Measurements from ENCODE around the gene TMEM203. TPM values are rescaled to one million over a fixed set of nuclear protein-coding genes. Genes with fewer than 3 reads are reported as not detected.

TMEM203 gene
- total and polyA plus RNA-seq, 10 of the 15 experiments (the other 5 are each of a cell fraction or from before 2014, with no cell fraction given) = 7.2 to 68.1 (median 33.8) TPM

DNA sequence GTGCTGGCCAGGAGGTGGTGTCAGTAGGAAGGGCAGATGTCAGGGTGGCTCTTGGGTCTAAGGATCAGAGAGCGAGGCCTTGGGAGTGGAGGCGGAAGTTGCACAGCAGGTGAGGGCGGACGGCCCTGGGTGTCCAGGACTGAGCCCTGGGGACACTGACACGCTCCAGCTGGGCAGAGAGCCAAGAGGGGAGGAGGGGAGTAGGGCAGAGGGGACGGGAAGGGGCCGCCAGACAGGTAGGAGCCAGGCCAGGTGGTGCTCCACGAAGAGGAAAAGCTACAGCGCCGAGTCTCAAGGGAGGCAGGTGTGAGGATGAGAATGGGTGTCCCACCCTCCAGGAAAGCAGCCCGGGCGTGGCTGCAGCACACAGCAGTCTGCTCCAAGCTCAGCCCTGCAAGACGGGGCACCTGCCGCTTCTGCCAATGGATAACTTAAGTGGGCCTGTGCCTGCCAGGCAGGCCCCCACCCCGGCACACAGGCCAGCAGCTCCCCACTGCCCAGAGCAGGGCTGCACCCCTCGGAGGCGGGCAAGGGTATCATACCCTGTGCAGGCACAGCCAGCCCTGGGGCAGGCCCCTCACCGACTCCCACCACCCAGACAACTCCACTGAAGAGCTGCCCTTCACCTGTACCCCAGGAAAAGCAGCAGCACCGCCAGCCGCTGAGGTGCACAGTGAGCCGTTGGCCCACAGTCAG lies 9.8 kb downstream of the TMEM203 start (continued):
- TF ChIP-seq E4F1 (IDR thresholded peaks at IDR 0.05; ENCODE audit: borderline replicate concordance, partially characterized antibody) = no peak
- TF ChIP-seq SUPT20H (IDR thresholded peaks at IDR 0.05; ENCODE audit: borderline replicate concordance, control insufficient read depth, low read depth, low read length) = no peak
- no peak for TF ChIP-seq CBX5 (IDR thresholded peaks at IDR 0.05; ENCODE audit: low read depth)
- TF ChIP-seq IRF3 (IDR thresholded peaks at IDR 0.05) = no peak

GRCh38 chr9:137194909-137195308 lies 10.5 kb downstream of the TMEM203 start:
- H4K20me1 ChIP-seq (ENCODE audit: control insufficient read depth, insufficient read depth) = peaks cover under 1% of the 10 kb centered on the region; the same call in 1 of the 2 replicates
- no peaks in the 10 kb centered on the region for H3K9me3 ChIP-seq (replicated peaks; ENCODE audit: control insufficient read depth, insufficient read depth, low read length)
- H3K4me2 ChIP-seq (ENCODE audit: control insufficient read depth, insufficient read depth) = 0 out of 2 replicates have a peak overlapping the region, but pooled peaks have one; percentile 3
- 91% methylated on average over 9 of the region's 10 CpGs for WGBS (ENCODE audit: insufficient coverage, insufficient replicate concordance, low lambda C conversion rate, missing lambda C conversion rate)
- FAIRE-seq (no peak), DNase-seq (ENCODE audit: low read depth, low spot score) (no peak), ATAC-seq (no peak)
- CTCF ChIA-PET = interaction anchor here (0.6 to 1.1 kb wide), 3 partner anchors 42 to 166 kb away, joined by 3 to 5 read pairs (median 3); no protein-coding TSS in a partner anchor
- H3K4me1 ChIP-seq (ENCODE audit: control insufficient read depth, insufficient read depth, low read length) = peaks cover 6% of the 10 kb centered on the region
- peaks cover 6% of the 10 kb centered on the region for H3K79me2 ChIP-seq (ENCODE audit: control insufficient read depth, insufficient read depth, low read length)
- SMC1A ChIA-PET (ENCODE audit: uncharacterized antibody, unreplicated experiment) = no interaction called here
- no peak for TF ChIP-seq IRF4 (IDR thresholded peaks at IDR 0.05; ENCODE audit: low read depth, low read length)
- no peak for TF ChIP-seq KDM1A (IDR thresholded peaks at IDR 0.05; ENCODE audit: borderline replicate concordance)
- in situ Hi-C loops (cut with MboI) (no loop called here), intact Hi-C loops (cut with micrococcal nuclease; ENCODE audit: unreplicated experiment) (no loop called here)
- peaks cover 0 to 7% of the 10 kb centered on the region in 2 experiments; a peak in 2 of 4 replicates for H3K36me3 ChIP-seq (ENCODE audit: control insufficient read depth in 2 of 2, insufficient read depth in 2 of 2, low read length in 1 of 2)
- RAD21 ChIA-PET (ENCODE audit: unreplicated experiment) = no interaction called here
- no peak overlapping the region for H3K4me3 ChIP-seq
- H2AFZ ChIP-seq (ENCODE audit: control insufficient read depth, low read depth, low read length) = no peak overlapping the region
- H3K27me3 ChIP-seq (replicated peaks in 1 of 2; ENCODE audit: control insufficient read depth in 2 of 2, insufficient read depth in 2 of 2, low read length in 1 of 2) = no peaks in the 10 kb centered on the region
- H3K9ac ChIP-seq (ENCODE audit: control insufficient read depth, insufficient read depth, low read length) = no peak overlapping the region
- BruUV-seq (replicated peaks) = no TSS peak
- H3K27ac ChIP-seq (ENCODE audit: control insufficient read depth, insufficient read depth) = no peak overlapping the region
- POLR2A ChIA-PET = interaction anchor here (2.8 kb wide), 1 partner anchor 29 kb away, joined by 10 read pairs; the partner anchor contains the start of gene CYSRT1

Data from GM12878 (cell line).